Lung (tissue), 12 donors: ENCODE measurements around the gene KNDC1. TPM values are rescaled to one million over a fixed set of nuclear protein-coding genes. Genes with fewer than 3 reads are reported as not detected.

ENCODE experiments used
- ATAC-seq: fragments of 200-7000 bp; cut with Tn5 transposase; one replicate; pipeline ENCODE4 v1.9.1; 2020; ENCODE audit warnings: moderate number of reproducible peaks; ENCODE audit not compliant: insufficient read depth, low FRiP score
- DNase-seq, 3 donors: peaks; one replicate each; pipeline ENCODE4 v3.0.0-alpha.2; 2013 to 2017
- H3K27ac ChIP-seq, 2 donors: one replicate each; pipeline ENCODE4 v1.5.1; 2013; ENCODE audit warnings: mild to moderate bottlenecking in 2 of 2, moderate library complexity in 2 of 2, control low read depth in 1 of 2, inconsistent platforms in 1 of 2, low read depth in 1 of 2, low read length in 1 of 2
- H3K27me3 ChIP-seq, 3 donors: one replicate each; pipeline ENCODE4 v1.5.1; 2013; ENCODE audit warnings: low read length in 2 of 3; ENCODE audit not compliant: control insufficient read depth in 3 of 3, insufficient read depth in 3 of 3
- H3K36me3 ChIP-seq, 4 donors: one replicate each; pipeline ENCODE4 v1.5.1; 2013; ENCODE audit warnings: low read length in 4 of 4, mild to moderate bottlenecking in 1 of 4, moderate library complexity in 1 of 4; ENCODE audit not compliant: control insufficient read depth in 4 of 4, insufficient read depth in 4 of 4
- H3K4me1 ChIP-seq, 5 donors: one replicate each; pipeline ENCODE4 v1.5.1; 2013; ENCODE audit warnings: low read length in 5 of 5, mild to moderate bottlenecking in 2 of 5, moderate library complexity in 1 of 5; ENCODE audit not compliant: control insufficient read depth in 5 of 5, insufficient read depth in 5 of 5
- H3K4me3 ChIP-seq: one replicate; pipeline ENCODE4 v1.5.1; 2013; ENCODE audit warnings: mild to moderate bottlenecking, control low read depth, moderate library complexity
- H3K9ac ChIP-seq, 2 donors: one replicate each; pipeline ENCODE4 v1.5.1; 2013; ENCODE audit warnings: low read length in 2 of 2, control low read depth in 1 of 2; ENCODE audit not compliant: insufficient read depth in 1 of 2
- H3K9me3 ChIP-seq, 4 donors: one replicate each; pipeline ENCODE4 v1.5.1; 2013; ENCODE audit warnings: low read length in 3 of 4, mild to moderate bottlenecking in 1 of 4, moderate library complexity in 1 of 4; ENCODE audit not compliant: control insufficient read depth in 4 of 4, insufficient read depth in 3 of 4
- WGBS, 2 donors: extraction: QIAGEN DNeasy Blood & Tissue Kit; methylation state at CpG; one replicate each; pipeline ENCODE4 v1.1.7; 2013; 5-methylcytosine and 5-hydroxymethylcytosine counted together
- polyA plus RNA-seq, 2 donors: library from polyadenylated mRNA; stranded (reverse); fragments of 200-250 nt; gene quantifications; one replicate each; pipeline ENCODE4 v1.2.1, GENCODE V29; 2013
- total RNA-seq, 2 donors: library from RNA; depleted of rRNA in 1 of 2; stranded (reverse); fragments of >200 nt in 1 of 2; gene quantifications; one replicate each; pipeline ENCODE4 v1.2.1, GENCODE V29; 2014 to 2021
- TF ChIP-seq, protein P1 (sequence below): IDR thresholded peaks from 2 replicates; pipeline ENCODE4 v1.5.1; 2012; ENCODE audit warnings: mild to moderate bottlenecking; ENCODE audit errors: control extremely low read depth, extremely low read depth
- donor health status: control.
- donor health status: control.
- donor health status: Bipolar disorder and iron deficiency.
- donor health status: healthy.
- donor health status: DM: yes; HTN: yes; CAD: no.

KNDC1 gene
- total and polyA plus RNA-seq, 4 donors = 3.2 to 21.0 (median 6.7) TPM

DNA sequence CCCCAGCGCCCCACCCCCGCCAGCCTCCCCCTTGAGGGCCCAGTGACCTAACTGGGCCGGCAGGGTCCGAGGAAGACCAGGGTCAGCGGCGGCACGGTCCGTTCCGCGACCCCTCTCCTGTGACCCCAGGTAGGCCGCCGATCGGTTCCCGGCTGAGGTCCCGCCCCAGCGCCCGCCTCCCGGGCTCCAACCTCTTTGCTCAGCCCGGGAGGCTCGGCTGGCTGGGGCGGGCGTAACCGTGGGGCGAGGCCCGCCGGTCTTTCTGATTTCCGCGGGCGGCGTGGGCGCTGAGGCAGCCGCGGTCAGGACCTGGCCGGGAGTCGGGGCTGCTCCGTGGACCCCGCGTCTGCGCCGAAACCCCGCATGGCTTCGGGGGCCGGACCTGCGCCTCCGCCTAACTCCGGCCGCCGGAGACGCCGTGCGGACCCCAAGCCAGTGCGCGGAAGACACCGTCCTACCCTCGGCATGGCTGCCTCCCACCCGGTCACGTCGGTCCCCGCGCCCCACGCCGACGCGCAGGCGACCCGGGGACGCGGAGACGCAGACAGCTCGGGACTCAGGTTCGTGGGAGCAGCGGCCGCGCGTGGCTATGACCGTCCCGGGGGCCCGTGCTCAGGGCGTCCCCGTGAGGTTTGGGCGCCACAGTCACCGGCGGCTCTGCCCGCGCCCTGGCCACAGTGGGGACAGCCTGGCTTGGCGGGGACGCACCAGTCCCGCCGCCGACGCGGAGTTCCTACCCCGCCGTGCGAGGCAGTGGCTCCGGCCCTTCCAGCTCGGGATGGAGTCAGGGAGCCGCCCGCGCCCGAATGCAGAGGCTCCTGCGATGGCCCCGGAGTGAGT is 76.6 kb downstream of the KNDC1 start:
- DNase-seq = no peak
- peak overlapping the region; percentile 19 for H3K4me3 ChIP-seq
- no peak overlapping the region for H3K27ac ChIP-seq
- no peak overlapping the region for H3K9ac ChIP-seq
- H3K9me3 ChIP-seq = peaks cover 0 to 4% (median 0%) of the 10 kb centered on the region in 4 donors
- peaks cover 0 to 17% (median 0%) of the 10 kb centered on the region in 5 donors for H3K4me1 ChIP-seq
- no peaks in the 10 kb centered on the region for H3K36me3 ChIP-seq
- TF ChIP-seq, protein P1, sequence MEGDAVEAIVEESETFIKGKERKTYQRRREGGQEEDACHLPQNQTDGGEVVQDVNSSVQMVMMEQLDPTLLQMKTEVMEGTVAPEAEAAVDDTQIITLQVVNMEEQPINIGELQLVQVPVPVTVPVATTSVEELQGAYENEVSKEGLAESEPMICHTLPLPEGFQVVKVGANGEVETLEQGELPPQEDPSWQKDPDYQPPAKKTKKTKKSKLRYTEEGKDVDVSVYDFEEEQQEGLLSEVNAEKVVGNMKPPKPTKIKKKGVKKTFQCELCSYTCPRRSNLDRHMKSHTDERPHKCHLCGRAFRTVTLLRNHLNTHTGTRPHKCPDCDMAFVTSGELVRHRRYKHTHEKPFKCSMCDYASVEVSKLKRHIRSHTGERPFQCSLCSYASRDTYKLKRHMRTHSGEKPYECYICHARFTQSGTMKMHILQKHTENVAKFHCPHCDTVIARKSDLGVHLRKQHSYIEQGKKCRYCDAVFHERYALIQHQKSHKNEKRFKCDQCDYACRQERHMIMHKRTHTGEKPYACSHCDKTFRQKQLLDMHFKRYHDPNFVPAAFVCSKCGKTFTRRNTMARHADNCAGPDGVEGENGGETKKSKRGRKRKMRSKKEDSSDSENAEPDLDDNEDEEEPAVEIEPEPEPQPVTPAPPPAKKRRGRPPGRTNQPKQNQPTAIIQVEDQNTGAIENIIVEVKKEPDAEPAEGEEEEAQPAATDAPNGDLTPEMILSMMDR = no peak
- ATAC-seq = no peak
- peaks cover 21 to 66% (median 34%) of the 10 kb centered on the region in 3 donors for H3K27me3 ChIP-seq
- WGBS, 2 donors = 2% methylated on average over 33 to 103 of the region's 103 CpGs

DNA sequence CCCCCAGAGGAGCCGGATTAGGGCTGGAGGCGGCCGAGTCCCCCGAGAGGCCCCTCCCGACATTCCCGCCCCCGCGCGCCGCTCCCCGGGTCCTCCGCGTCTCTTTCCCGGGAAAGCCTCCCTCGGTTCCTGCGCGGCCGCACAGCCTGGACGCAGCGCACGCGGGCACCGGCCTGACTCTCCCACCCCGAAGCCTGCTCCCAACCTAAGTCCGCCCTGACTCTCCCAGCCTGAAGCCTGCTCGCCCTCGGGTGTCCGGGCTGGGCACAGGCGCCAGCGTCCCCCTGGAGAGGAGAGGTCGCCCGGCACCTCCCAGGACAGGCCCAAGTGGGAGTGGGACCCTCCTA is 77.2 kb downstream of the KNDC1 start:
- H3K9ac ChIP-seq = no peak overlapping the region
- H3K4me3 ChIP-seq = no peak overlapping the region
- no peak overlapping the region for H3K27ac ChIP-seq
- TF ChIP-seq, protein P1 = no peak
- DNase-seq = no peak
- ATAC-seq = no peak
- H3K36me3 ChIP-seq = no peaks in the 10 kb centered on the region
- peaks cover 15 to 60% (median 30%) of the 10 kb centered on the region in 3 donors for H3K27me3 ChIP-seq
- H3K9me3 ChIP-seq = peaks cover 0 to 4% (median 0%) of the 10 kb centered on the region in 4 donors
- H3K4me1 ChIP-seq = peaks cover 0 to 17% (median 0%) of the 10 kb centered on the region in 5 donors
- WGBS, 2 donors = 4 to 6% methylated on average over 25 to 32 of the region's 32 CpGs

GRCh38 chr10:133237588-133238465 is 77.8 kb downstream of the KNDC1 start, which contains the start of gene VENTX:
TSS of gene VENTX (plus strand) at chr10:133237855. CDS start at chr10:133237915, 60 bp downstream.
- WGBS, 2 donors = 13 to 21% methylated on average over 55 to 60 of the region's 60 CpGs
- Histone ChIP-seq H3K9ac (no peak within 1 kb of the TSS), H3K4me1 (peaks cover 0 to 17% (median 0%) of the 10 kb centered on the region in 5 donors), H3K27ac (no peak within 1 kb of the TSS), H3K36me3 (no peaks in the 10 kb centered on the region), H3K27me3 (peaks cover 16 to 57% (median 26%) of the 10 kb centered on the region in 3 donors), H3K9me3 (peaks cover 0 to 4% (median 0%) of the 10 kb centered on the region in 4 donors), H3K4me3 (peak within 1 kb of the TSS; percentile 19)
- TF ChIP-seq, protein P1 = no peak
- DNase-seq (no peak), ATAC-seq (no peak)
